ENCODE results near the gene SYT12. TPM values are rescaled to one million over a fixed set of nuclear protein-coding genes. Genes with fewer than 3 reads are reported as not detected.

SYT12 gene
- total and polyA plus RNA-seq, 2 of the 13 experiments (the other 11 are each of a cell fraction or from before 2014, with no cell fraction given) = 0.01 to 0.02 TPM

DNA sequence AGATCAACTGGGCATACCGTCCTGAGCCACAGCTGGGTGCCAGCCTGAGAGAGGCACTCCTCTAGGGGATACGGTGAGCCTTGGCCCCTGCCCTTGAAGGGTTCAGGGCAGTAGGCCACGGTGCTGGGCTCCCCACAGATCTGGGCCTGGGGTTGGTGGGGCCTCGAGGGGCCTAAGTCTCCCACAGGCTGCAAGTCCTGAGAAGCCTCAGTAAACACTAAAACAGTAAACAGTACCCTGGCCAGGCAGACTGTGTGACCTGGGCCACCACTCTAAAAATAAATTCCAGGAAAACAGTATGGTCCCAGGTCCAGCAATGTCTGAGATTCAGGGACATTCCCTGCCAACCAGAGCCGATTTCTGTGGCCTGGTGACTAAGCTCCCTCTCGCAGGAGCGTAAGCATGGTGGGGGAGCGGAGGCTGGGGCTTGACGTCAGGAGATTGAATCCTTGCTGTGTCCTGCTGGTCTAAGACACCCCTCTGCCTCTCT lies 31.5 kb downstream of the SYT12 start (continued):
- TF ChIP-seq, protein P1, sequence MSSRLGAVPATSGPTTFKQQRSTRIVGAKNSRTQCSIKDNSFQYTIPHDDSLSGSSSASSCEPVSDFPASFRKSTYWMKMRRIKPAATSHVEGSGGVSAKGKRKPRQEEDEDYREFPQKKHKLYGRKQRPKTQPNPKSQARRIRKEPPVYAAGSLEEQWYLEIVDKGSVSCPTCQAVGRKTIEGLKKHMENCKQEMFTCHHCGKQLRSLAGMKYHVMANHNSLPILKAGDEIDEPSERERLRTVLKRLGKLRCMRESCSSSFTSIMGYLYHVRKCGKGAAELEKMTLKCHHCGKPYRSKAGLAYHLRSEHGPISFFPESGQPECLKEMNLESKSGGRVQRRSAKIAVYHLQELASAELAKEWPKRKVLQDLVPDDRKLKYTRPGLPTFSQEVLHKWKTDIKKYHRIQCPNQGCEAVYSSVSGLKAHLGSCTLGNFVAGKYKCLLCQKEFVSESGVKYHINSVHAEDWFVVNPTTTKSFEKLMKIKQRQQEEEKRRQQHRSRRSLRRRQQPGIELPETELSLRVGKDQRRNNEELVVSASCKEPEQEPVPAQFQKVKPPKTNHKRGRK (CRISPR knock-in tag; IDR thresholded peaks at IDR 0.05) = 0 out of 2 replicates have a peak, but pooled peaks have one; percentile 9
- TF ChIP-seq SATB2 (CRISPR knock-in tag; IDR thresholded peaks at IDR 0.05) (no peak), ZBTB21 (CRISPR knock-in tag; IDR thresholded peaks at IDR 0.05) (0 out of 2 replicates have a peak, but pooled peaks have one; percentile 8), ZNF232 (CRISPR knock-in tag; IDR thresholded peaks at IDR 0.05; ENCODE audit: borderline replicate concordance) (no peak; the same call in 1 of the 2 replicates), ZNF350 (CRISPR knock-in tag; IDR thresholded peaks at IDR 0.05; ENCODE audit: borderline replicate concordance, low read depth) (peak; percentile 7; the same call in 1 of the 2 replicates), MEF2D (CRISPR knock-in tag; IDR thresholded peaks at IDR 0.05) (peak; percentile 64), NFATC3 (CRISPR knock-in tag; IDR thresholded peaks at IDR 0.05) (no peak), ZNF850 (CRISPR knock-in tag; conservative IDR thresholded peaks at IDR 0.05) (no peak), MYNN (CRISPR knock-in tag; IDR thresholded peaks at IDR 0.05; ENCODE audit: low read depth) (no peak), SPEN (CRISPR knock-in tag; IDR thresholded peaks at IDR 0.05; ENCODE audit: low read depth) (peak; percentile 4; the same call in 1 of the 2 replicates), IKZF4 (CRISPR knock-in tag; IDR thresholded peaks at IDR 0.05; ENCODE audit: borderline replicate concordance, low read depth, not compliant biosample characterization) (no peak), ZFX (CRISPR knock-in tag; IDR thresholded peaks at IDR 0.05; ENCODE audit: low read depth) (peak; percentile 34), XBP1 (CRISPR knock-in tag; IDR thresholded peaks at IDR 0.05) (no peak), ZSCAN25 (CRISPR knock-in tag; IDR thresholded peaks at IDR 0.05) (no peak), ZBTB38 (CRISPR knock-in tag; IDR thresholded peaks at IDR 0.05) (no peak), RARA (CRISPR knock-in tag; IDR thresholded peaks at IDR 0.05) (peak; percentile 61), ZNF607 (CRISPR knock-in tag; IDR thresholded peaks at IDR 0.05; ENCODE audit: borderline replicate concordance) (0 out of 2 replicates have a peak, but pooled peaks have one; percentile 13), DPF2 (CRISPR knock-in tag; IDR thresholded peaks at IDR 0.05; ENCODE audit: borderline replicate concordance, low read depth) (0 out of 2 replicates have a peak, but pooled peaks have one; percentile 25)
- TF ChIP-seq, protein P2, sequence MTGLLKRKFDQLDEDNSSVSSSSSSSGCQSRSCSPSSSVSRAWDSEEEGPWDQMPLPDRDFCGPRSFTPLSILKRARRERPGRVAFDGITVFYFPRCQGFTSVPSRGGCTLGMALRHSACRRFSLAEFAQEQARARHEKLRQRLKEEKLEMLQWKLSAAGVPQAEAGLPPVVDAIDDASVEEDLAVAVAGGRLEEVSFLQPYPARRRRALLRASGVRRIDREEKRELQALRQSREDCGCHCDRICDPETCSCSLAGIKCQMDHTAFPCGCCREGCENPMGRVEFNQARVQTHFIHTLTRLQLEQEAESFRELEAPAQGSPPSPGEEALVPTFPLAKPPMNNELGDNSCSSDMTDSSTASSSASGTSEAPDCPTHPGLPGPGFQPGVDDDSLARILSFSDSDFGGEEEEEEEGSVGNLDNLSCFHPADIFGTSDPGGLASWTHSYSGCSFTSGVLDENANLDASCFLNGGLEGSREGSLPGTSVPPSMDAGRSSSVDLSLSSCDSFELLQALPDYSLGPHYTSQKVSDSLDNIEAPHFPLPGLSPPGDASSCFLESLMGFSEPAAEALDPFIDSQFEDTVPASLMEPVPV (CRISPR knock-in tag; IDR thresholded peaks at IDR 0.05) = 0 out of 2 replicates have a peak, but pooled peaks have one; percentile 10
- TF ChIP-seq, protein P3, sequence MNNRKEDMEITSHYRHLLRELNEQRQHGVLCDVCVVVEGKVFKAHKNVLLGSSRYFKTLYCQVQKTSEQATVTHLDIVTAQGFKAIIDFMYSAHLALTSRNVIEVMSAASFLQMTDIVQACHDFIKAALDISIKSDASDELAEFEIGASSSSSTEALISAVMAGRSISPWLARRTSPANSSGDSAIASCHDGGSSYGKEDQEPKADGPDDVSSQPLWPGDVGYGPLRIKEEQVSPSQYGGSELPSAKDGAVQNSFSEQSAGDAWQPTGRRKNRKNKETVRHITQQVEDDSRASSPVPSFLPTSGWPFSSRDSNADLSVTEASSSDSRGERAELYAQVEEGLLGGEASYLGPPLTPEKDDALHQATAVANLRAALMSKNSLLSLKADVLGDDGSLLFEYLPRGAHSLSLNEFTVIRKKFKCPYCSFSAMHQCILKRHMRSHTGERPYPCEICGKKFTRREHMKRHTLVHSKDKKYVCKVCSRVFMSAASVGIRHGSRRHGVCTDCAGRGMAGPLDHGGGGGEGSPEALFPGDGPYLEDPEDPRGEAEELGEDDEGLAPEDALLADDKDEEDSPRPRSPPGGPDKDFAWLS (CRISPR knock-in tag; IDR thresholded peaks at IDR 0.05; ENCODE audit: borderline replicate concordance) = no peak

Measured in HepG2 (cell line).